MM.1S (cell line): ENCODE data around the gene TRAPPC12.

Experiments
- DNase-seq: peaks from one replicate; pipeline ENCODE4 v3.0.0-alpha.2; 2015
- H2AFZ ChIP-seq: fragments of 300-600 bp; sonication (generic); 2 replicates; pipeline ENCODE4 v1.6.0; 2016; ENCODE audit warnings: antibody characterized with exemption, low read length
- H3F3A ChIP-seq: fragments of 300-600 bp; sonication (generic); 2 replicates; pipeline ENCODE4 v1.6.1; 2016; ENCODE audit warnings: mild to moderate bottlenecking, antibody characterized with exemption, low read length, moderate library complexity, mixed read lengths; ENCODE audit not compliant: insufficient read depth
- H3K27ac ChIP-seq: fragments of 300-600 bp; sonication (generic); 2 replicates; pipeline ENCODE4 v1.5.1; 2016; ENCODE audit warnings: mild to moderate bottlenecking, low read length
- H3K27me3 ChIP-seq: fragments of 300-600 bp; sonication (generic); replicated peaks from 2 replicates; pipeline ENCODE4 v1.6.0; 2016; ENCODE audit warnings: low read length; ENCODE audit not compliant: insufficient read depth
- H3K36me3 ChIP-seq: fragments of 300-600 bp; sonication (generic); replicated peaks from 2 replicates; pipeline ENCODE4 v1.6.1; 2016; ENCODE audit warnings: mild to moderate bottlenecking, low read length, mixed read lengths; ENCODE audit not compliant: insufficient read depth
- H3K4me1 ChIP-seq: fragments of 300-600 bp; sonication (generic); 2 replicates; pipeline ENCODE4 v1.6.1; 2016; ENCODE audit warnings: low read length, mixed read lengths
- H3K4me2 ChIP-seq: fragments of 300-600 bp; sonication (generic); 2 replicates; pipeline ENCODE4 v1.6.0; 2016; ENCODE audit warnings: low read depth, low read length
- H3K4me3 ChIP-seq: fragments of 300-600 bp; sonication (generic); 2 replicates; pipeline ENCODE4 v1.5.1; 2016; ENCODE audit warnings: low read length, mixed read lengths
- H3K79me2 ChIP-seq: fragments of 300-600 bp; sonication (generic); 2 replicates; pipeline ENCODE4 v1.6.1; 2016; ENCODE audit warnings: mixed run types, low read length, mixed read lengths
- H3K9ac ChIP-seq: fragments of 300-600 bp; sonication (generic); 2 replicates; pipeline ENCODE4 v1.6.1; 2016; ENCODE audit warnings: low read length, mixed read lengths
- H3K9me2 ChIP-seq: fragments of 300-600 bp; sonication (generic); replicated peaks from 2 replicates; pipeline ENCODE4 v1.6.1; 2016; ENCODE audit warnings: mild to moderate bottlenecking, low read length, mixed read lengths; ENCODE audit not compliant: insufficient read depth
- H3K9me3 ChIP-seq: fragments of 300-600 bp; sonication (generic); replicated peaks from 2 replicates; pipeline ENCODE4 v1.6.1; 2016; ENCODE audit warnings: mild to moderate bottlenecking, low read length, mixed read lengths; ENCODE audit not compliant: insufficient read depth
- H4K20me1 ChIP-seq: fragments of 300-600 bp; sonication (generic); 2 replicates; pipeline ENCODE4 v1.6.1; 2016; ENCODE audit warnings: mild to moderate bottlenecking, low read length, moderate library complexity, mixed read lengths; ENCODE audit not compliant: insufficient read depth
- CTCF ChIP-seq: fragments of 300-600 bp; sonication (generic); IDR thresholded peaks from 2 replicates; pipeline ENCODE4 v1.5.1; 2016; ENCODE audit warnings: antibody characterized with exemption, low read length, mixed read lengths
- EZH2 ChIP-seq: fragments of 300-600 bp; sonication (generic); optimal IDR thresholded peaks from 2 replicates; pipeline ENCODE3; 2017; ENCODE audit warnings: low read depth, mild to moderate bottlenecking, antibody characterized with exemption, low read length, mixed read lengths
- EZH2phosphoT487 ChIP-seq: fragments of 300-600 bp; sonication (generic); IDR thresholded peaks from 2 replicates; pipeline ENCODE4 v1.6.1; 2018; ENCODE audit warnings: antibody characterized with exemption, low read length

Gene TRAPPC12

GRCh38 chr2:3488855-3489763 lies 109.6 kb downstream of the TRAPPC12 start:
- no peak for DNase-seq
- H3K36me3 ChIP-seq: no peaks in the 10 kb centered on the region
- no peaks in the 10 kb centered on the region for H4K20me1 ChIP-seq
- no peaks in the 10 kb centered on the region for H3K27me3 ChIP-seq
- no peaks in the 10 kb centered on the region for H3K9me3 ChIP-seq
- no peaks in the 10 kb centered on the region for H3K79me2 ChIP-seq
- H3K27ac ChIP-seq: no peak overlapping the region
- H3K4me3 ChIP-seq: no peak overlapping the region
- H3K4me2 ChIP-seq: no peak overlapping the region
- no peaks in the 10 kb centered on the region for H3K4me1 ChIP-seq
- H3F3A ChIP-seq: no peaks in the 10 kb centered on the region
- no peak overlapping the region for H3K9ac ChIP-seq
- TF ChIP-seq EZH2phosphoT487 (no peak), CTCF (no peak), EZH2 (no peak)
- H2AFZ ChIP-seq: no peak overlapping the region
- no peaks in the 10 kb centered on the region for H3K9me2 ChIP-seq

GRCh38 chr2:3489764-3490115 lies 110.2 kb downstream of the TRAPPC12 start:
- Histone ChIP-seq H3K9me3 (no peaks in the 10 kb centered on the region), H3K4me2 (no peak overlapping the region), H4K20me1 (no peaks in the 10 kb centered on the region), H3K4me1 (no peaks in the 10 kb centered on the region), H3K9ac (no peak overlapping the region), H3K4me3 (no peak overlapping the region), H3K36me3 (no peaks in the 10 kb centered on the region), H2AFZ (no peak overlapping the region), H3K27ac (no peak overlapping the region), H3K79me2 (no peaks in the 10 kb centered on the region), H3K27me3 (no peaks in the 10 kb centered on the region), H3F3A (no peaks in the 10 kb centered on the region), H3K9me2 (no peaks in the 10 kb centered on the region)
- no peak for DNase-seq
- TF ChIP-seq CTCF (no peak), EZH2phosphoT487 (no peak), EZH2 (no peak)

DNA sequence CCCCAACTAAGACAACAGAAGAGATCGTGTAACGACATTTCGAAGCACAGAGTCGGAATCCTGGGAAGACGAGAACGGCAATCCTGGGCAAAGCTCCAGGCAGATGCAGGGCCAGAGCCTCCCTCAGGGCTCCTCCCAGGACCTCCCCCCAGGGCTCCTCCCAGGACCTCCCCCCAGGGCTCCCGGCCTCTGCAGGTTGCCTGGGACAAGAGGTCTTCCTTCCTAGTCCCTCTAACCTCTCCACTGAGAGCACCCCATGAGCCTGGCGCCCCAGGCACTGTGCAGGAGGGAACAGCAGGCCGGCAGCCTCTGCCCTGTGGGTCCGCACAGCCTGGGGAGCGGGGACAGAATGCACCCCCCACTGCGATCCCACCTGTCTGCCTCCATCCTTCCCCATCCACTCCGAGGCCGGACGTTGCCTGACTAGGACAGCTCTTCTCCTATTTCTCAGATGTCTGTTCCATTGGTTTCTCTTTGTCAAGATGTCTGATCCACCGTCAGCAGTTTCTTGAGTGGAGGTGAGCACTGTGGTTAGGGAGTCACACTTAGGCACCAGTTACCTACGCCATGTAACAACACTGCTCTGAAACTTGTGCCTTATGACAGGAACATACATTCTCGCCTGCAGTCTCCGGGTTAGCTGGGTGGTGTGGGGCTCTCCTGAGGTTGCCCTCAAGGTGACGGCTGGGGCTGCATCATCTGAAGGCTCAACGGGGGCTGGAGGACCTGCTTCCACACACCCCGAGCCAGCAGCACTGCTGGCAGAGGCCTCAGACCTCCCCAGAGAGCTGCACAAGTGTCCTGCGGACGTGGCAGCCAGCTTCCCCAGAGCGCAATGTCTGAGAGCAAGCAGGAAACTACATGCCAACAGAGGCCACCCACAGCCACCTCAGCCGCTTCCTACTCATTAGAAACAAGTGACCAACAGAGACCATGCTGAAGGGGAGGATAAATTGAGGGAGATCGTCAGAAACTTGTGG lies 111.0 kb downstream of the TRAPPC12 start:
- no peak for DNase-seq
- Histone ChIP-seq H3K4me2 (no peak overlapping the region), H3K4me1 (no peaks in the 10 kb centered on the region), H3K27ac (no peak overlapping the region), H4K20me1 (no peaks in the 10 kb centered on the region), H3F3A (no peaks in the 10 kb centered on the region), H3K9me3 (no peaks in the 10 kb centered on the region), H3K36me3 (no peaks in the 10 kb centered on the region), H3K9me2 (no peaks in the 10 kb centered on the region), H3K79me2 (no peaks in the 10 kb centered on the region), H3K27me3 (no peaks in the 10 kb centered on the region), H2AFZ (no peak overlapping the region), H3K9ac (no peak overlapping the region), H3K4me3 (no peak overlapping the region)
- TF ChIP-seq EZH2 (no peak), EZH2phosphoT487 (no peak), CTCF (no peak)
